AG04449 (cell line): Measurements from ENCODE around the gene WWC2.

Source experiments
- CTCF ChIA-PET: fragments of 350-600 bp; formaldehyde crosslinking; extraction: SDS; loops from one replicate; lab custom pipeline; 2021; ENCODE audit warnings: antibody characterized with exemption; lab: Yijun Ruan, JAX
- POLR2A ChIA-PET: fragments of 400-600, 350-600 bp; formaldehyde crosslinking; extraction: SDS; loops from one replicate; lab custom pipeline; 2020; ENCODE audit warnings: antibody characterized with exemption, inconsistent platforms; lab: Yijun Ruan, JAX
- DNase-seq: peaks from one replicate; pipeline ENCODE4 v3.0.0-alpha.2; 2010; ENCODE audit warnings: low read depth, low spot score
- H3K4me3 ChIP-seq: 2 replicates; pipeline ENCODE4 v1.5.1; 2011; ENCODE audit warnings: low read depth, mild to moderate bottlenecking, control low read depth, low read length
- CTCF ChIP-seq: IDR thresholded peaks from one replicate; pipeline ENCODE4 v1.5.1; 2011; ENCODE audit warnings: mild to moderate bottlenecking, moderate library complexity, low read length, control low read depth, inconsistent platforms; ENCODE audit not compliant: insufficient read depth; ENCODE audit errors: missing control alignments

Gene WWC2

GRCh38 chr4:183177001-183177400 is 77.9 kb downstream of the WWC2 start:
- ChIA-PET POLR2A (no interaction called here), CTCF (interaction anchor here (1.6 kb wide), 1 partner anchor 85 kb away, joined by 5 read pairs; no protein-coding TSS in a partner anchor)
- no peak for DNase-seq
- TF ChIP-seq CTCF, result no peak
- no peak overlapping the region for H3K4me3 ChIP-seq

- no peak overlapping the region for H3K4me3 ChIP-seq
- DNase-seq, result no peak
- TF ChIP-seq CTCF, result no peak
- CTCF ChIA-PET, result interaction anchor here (1.3 to 1.8 kb wide), 2 partner anchors 84 to 105 kb away, joined by 3 to 5 read pairs; no protein-coding TSS in a partner anchor
- POLR2A ChIA-PET, result no interaction called here
Observed at GRCh38 chr4:183178201-183178600, 79.1 kb downstream of the WWC2 start.

GRCh38 chr4:183180096-183180495 is 81.0 kb downstream of the WWC2 start:
- TF ChIP-seq CTCF, result no peak
- H3K4me3 ChIP-seq, result no peak overlapping the region
- ChIA-PET POLR2A (interaction anchor here (1.1 kb wide), 1 partner anchor 25 kb away, joined by 3 read pairs; no protein-coding TSS in a partner anchor), CTCF (interaction anchor here (1.1 to 1.7 kb wide), 3 partner anchors 70 to 106 kb away, joined by 3 to 4 read pairs (median 3); no protein-coding TSS in a partner anchor)
- no peak for DNase-seq

DNA sequence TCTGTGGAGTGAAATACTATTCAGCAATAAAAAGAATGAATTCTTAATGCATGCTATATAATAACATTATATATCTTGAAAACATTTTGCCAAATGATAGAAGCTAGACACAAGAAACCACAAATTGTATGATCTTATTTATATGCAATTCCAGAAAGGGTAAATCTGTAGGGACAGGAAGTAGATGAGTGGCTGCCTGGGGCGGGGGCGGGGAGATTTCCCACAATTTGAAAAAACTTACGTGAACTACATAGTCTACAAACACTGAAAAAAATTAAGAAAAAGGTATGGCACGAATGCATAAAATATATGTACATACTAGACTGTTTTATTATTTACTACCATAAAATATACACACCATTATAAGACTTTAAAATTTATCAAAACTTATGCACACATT is 81.6 kb downstream of the WWC2 start:
- no peak for TF ChIP-seq CTCF
- ChIA-PET POLR2A (interaction anchor here (1.1 kb wide), 1 partner anchor 24 kb away, joined by 3 read pairs; no protein-coding TSS in a partner anchor), CTCF (interaction anchor here (1.1 to 1.7 kb wide), 3 partner anchors 69 to 107 kb away, joined by 3 to 4 read pairs (median 3); no protein-coding TSS in a partner anchor)
- DNase-seq, result no peak
- H3K4me3 ChIP-seq, result no peak overlapping the region

- no peak overlapping the region for H3K4me3 ChIP-seq
- no peak for TF ChIP-seq CTCF
- CTCF ChIA-PET, result interaction anchor here (0.5 to 1.7 kb wide), 3 partner anchors 69 to 244 kb away, joined by 3 to 4 read pairs (median 3); no protein-coding TSS in a partner anchor
- POLR2A ChIA-PET, result interaction anchor here (1.1 kb wide), 1 partner anchor 24 kb away, joined by 3 read pairs; no protein-coding TSS in a partner anchor
- DNase-seq, result no peak
Observed at GRCh38 chr4:183181081-183181480, 82.0 kb downstream of the WWC2 start.

GRCh38 chr4:183182873-183183725 is 84.0 kb downstream of the WWC2 start:
- TF ChIP-seq CTCF, result no peak
- POLR2A ChIA-PET, result no interaction called here
- no peak overlapping the region for H3K4me3 ChIP-seq
- DNase-seq, result no peak
- CTCF ChIA-PET, result no interaction called here
